HCT116 (cell line): ENCODE results near the gene OR6B3. TPM values are rescaled to one million over a fixed set of nuclear protein-coding genes. Genes with fewer than 3 reads are reported as not detected.

Source experiments
- ATAC-seq: fragments of 200-7000 bp; cut with Tn5 transposase; 2 replicates; pipeline ENCODE4 v1.9.1; 2020; ENCODE audit warnings: mild to moderate bottlenecking, moderate library complexity
- BruUV-seq: library from RNA; stranded (reverse); fragments of 400-500 nt; replicated peaks from 2 replicates; lab custom pipeline; 2021; lab: Mats Ljungman, UMichigan
- CTCF ChIA-PET: fragments of 300-600 bp; sonication (Branson Sonifier 250); formaldehyde crosslinking; loops from one replicate; lab custom pipeline; 2021; ENCODE audit warnings: antibody characterized with exemption; lab: Charles Lee
- POLR2A ChIA-PET: fragments of 300-600, 350-600 bp; sonication (Branson Sonifier 250); formaldehyde crosslinking; loops from one replicate; lab custom pipeline; 2021; ENCODE audit warnings: antibody characterized with exemption; lab: Charles Lee
- RAD21 ChIA-PET, 2 experiments: fragments of 300-600 bp; sonication (Branson Sonifier 250); formaldehyde crosslinking; loops; one replicate each; lab custom pipeline; 2023; ENCODE audit warnings: low total read pairs in 2 of 2; ENCODE audit not compliant: uncharacterized antibody in 2 of 2, unreplicated experiment in 2 of 2, low non-redundant PET in 1 of 2; lab: Charles Lee
- DNase-seq: peaks from one replicate; pipeline ENCODE4 v3.0.0-alpha.2; 2010; ENCODE audit warnings: low read depth, low spot score
- H2AFZ ChIP-seq: fragments of 200-600 bp; shearing (Covaris generic), sonication (generic); 2 replicates; pipeline ENCODE4 v1.6.1; 2017; ENCODE audit warnings: low read depth, mixed run types, mixed read lengths, antibody characterized with exemption, low read length; ENCODE audit not compliant: poor library complexity, severe bottlenecking
- H3K27ac ChIP-seq: 2 replicates; pipeline ENCODE4 v1.5.1; 2012; ENCODE audit warnings: low read depth, low read length
- H3K27me3 ChIP-seq: fragments of 200-600 bp; sonication (generic); 2 replicates; pipeline ENCODE4 v1.6.1; 2016; ENCODE audit warnings: mixed run types, low read length, mixed read lengths; ENCODE audit not compliant: insufficient read depth
- H3K36me3 ChIP-seq, 2 experiments: fragments of 200-500 bp in 1 of 2; fragments of 200-600 bp in 1 of 2; sonication (Bioruptor generic) in 1 of 2; sonication (generic) in 1 of 2; 2 replicates each; pipeline versions ENCODE4 v1.5.1 to v1.6.1; 2014 to 2016; ENCODE audit warnings: low read length in 2 of 2, inconsistent platforms in 1 of 2, mixed read lengths in 1 of 2, mixed run types in 1 of 2; ENCODE audit not compliant: insufficient read depth in 2 of 2, control insufficient read depth in 1 of 2
- H3K4me1 ChIP-seq, 2 experiments: fragments of 200-600 bp in 1 of 2; sonication (generic) in 1 of 2; 2 replicates each; pipeline versions ENCODE4 v1.5.1 to v1.6.1; 2012 to 2017; ENCODE audit warnings: low read length in 2 of 2, inconsistent platforms in 1 of 2, mild to moderate bottlenecking in 1 of 2, mixed read lengths in 1 of 2, mixed run types in 1 of 2, moderate library complexity in 1 of 2; ENCODE audit not compliant: insufficient read depth in 2 of 2, control insufficient read depth in 1 of 2
- H3K4me2 ChIP-seq: fragments of 200-600 bp; sonication (generic); 2 replicates; pipeline ENCODE4 v1.6.1; 2017; ENCODE audit warnings: mixed run types, low read length, mixed read lengths
- H3K4me3 ChIP-seq, 2 experiments: fragments of 200-600 bp in 1 of 2; sonication (generic) in 1 of 2; replicated peaks in 1 of 2; 2 replicates each; pipeline ENCODE4 v1.5.1; 2011 to 2016; ENCODE audit warnings: low read length in 2 of 2, control low read depth in 1 of 2, low read depth in 1 of 2, mild to moderate bottlenecking in 1 of 2, mixed read lengths in 1 of 2, mixed run types in 1 of 2
- H3K79me2 ChIP-seq: fragments of 200-600 bp; sonication (generic); 2 replicates; pipeline ENCODE4 v1.6.1; 2017; ENCODE audit warnings: mild to moderate bottlenecking, mixed run types, low read length, moderate library complexity, mixed read lengths; ENCODE audit not compliant: insufficient read depth
- H3K9ac ChIP-seq: fragments of 200-600 bp; sonication (generic); 2 replicates; pipeline ENCODE4 v1.6.1; 2016; ENCODE audit warnings: low read length, mixed read lengths
- H3K9me2 ChIP-seq: fragments of 200-600 bp; sonication (generic), shearing (Covaris generic); 2 replicates; pipeline ENCODE4 v1.6.1; 2017; ENCODE audit warnings: mixed run types, mild to moderate bottlenecking, moderate library complexity; ENCODE audit not compliant: insufficient read depth
- H3K9me3 ChIP-seq, 2 experiments: fragments of 200-500 bp in 1 of 2; fragments of 200-600 bp in 1 of 2; sonication (Bioruptor generic) in 1 of 2; sonication (generic) in 1 of 2; 2 replicates each; pipeline ENCODE4 v1.6.1; 2014 to 2017; ENCODE audit warnings: low read length in 2 of 2, mixed read lengths in 2 of 2, inconsistent platforms in 1 of 2, low read depth in 1 of 2, mild to moderate bottlenecking in 1 of 2, mixed run types in 1 of 2, moderate library complexity in 1 of 2; ENCODE audit not compliant: control insufficient read depth in 1 of 2, insufficient read depth in 1 of 2
- H4K20me1 ChIP-seq: fragments of 200-600 bp; sonication (generic), shearing (Covaris generic); 2 replicates; pipeline ENCODE4 v1.6.1; 2017; ENCODE audit warnings: mixed run types, mild to moderate bottlenecking, moderate library complexity; ENCODE audit not compliant: insufficient read depth
- CEBPB ChIP-seq: IDR thresholded peaks from 2 replicates; pipeline ENCODE4 v1.6.1; 2012; ENCODE audit warnings: low read depth
- CTCF ChIP-seq, 3 experiments: fragments of 200-600 bp in 1 of 3; sonication (generic) in 1 of 3; IDR thresholded peaks in 2 of 3; conservative IDR thresholded peaks in 1 of 3; 2 replicates each; pipeline ENCODE4 v1.5.1; 2012 to 2017; ENCODE audit warnings: low read depth in 2 of 3, low read length in 2 of 3, antibody characterized with exemption in 1 of 3, borderline replicate concordance in 1 of 3, control low read depth in 1 of 3, mild to moderate bottlenecking in 1 of 3, mixed read lengths in 1 of 3, mixed run types in 1 of 3, moderate library complexity in 1 of 3; ENCODE audit not compliant: insufficient read depth in 1 of 3
- EZH2phosphoT487 ChIP-seq: fragments of 200-600 bp; IDR thresholded peaks from 2 replicates; pipeline ENCODE4 v1.6.1; 2018; ENCODE audit warnings: antibody characterized with exemption, borderline replicate concordance
- FOSL1 ChIP-seq: IDR thresholded peaks from 2 replicates; pipeline ENCODE4 v1.6.1; 2012; ENCODE audit warnings: low read depth
- POLR2A ChIP-seq: IDR thresholded peaks from 2 replicates; pipeline ENCODE4 v1.7.0; 2011; ENCODE audit warnings: borderline replicate concordance; ENCODE audit not compliant: insufficient read depth, insufficient read length; ENCODE audit errors: extremely low read depth
- POLR2AphosphoS5 ChIP-seq: IDR thresholded peaks from 2 replicates; pipeline ENCODE4 v1.6.1; 2011; ENCODE audit warnings: mild to moderate bottlenecking, low read depth, low read length, moderate library complexity
- REST ChIP-seq: IDR thresholded peaks from 2 replicates; pipeline ENCODE4 v1.6.1; 2012; ENCODE audit warnings: low read depth
- SRF ChIP-seq: IDR thresholded peaks from 2 replicates; pipeline ENCODE4 v1.6.1; 2012; ENCODE audit warnings: low read depth
- ZFX ChIP-seq: fragments of 450-650 bp; IDR thresholded peaks from 2 replicates; pipeline ENCODE4 v1.6.1; 2017
- ZNF274 ChIP-seq: fragments of 200-500 bp; sonication (Bioruptor generic); IDR thresholded peaks from 2 replicates; pipeline ENCODE4 v1.6.1; 2014; ENCODE audit warnings: mild to moderate bottlenecking, low read depth, low read length, inconsistent platforms
- intact Hi-C: fragments of 100-400 bp; cut with micrococcal nuclease; formaldehyde crosslinking; loops from 2 replicates; pipeline ENCODE4 v1.10.0; 2022
- total RNA-seq: library from RNA; stranded (reverse); gene quantifications from one replicate; pipeline ENCODE4 v1.2.1, GENCODE V29; 2021; ENCODE audit not compliant: unreplicated experiment

OR6B3 gene
- total RNA-seq, 1 experiment from 2014 or later = not detected

GRCh38 chr2:240098349-240098748 lies 45.0 kb upstream of the OR6B3 start:
- H3K9me2 ChIP-seq = no peaks in the 10 kb centered on the region
- H3K36me3 ChIP-seq = no peaks in the 10 kb centered on the region
- no peaks in the 10 kb centered on the region for H3K4me1 ChIP-seq
- H3K4me2 ChIP-seq = no peak overlapping the region
- H3K27ac ChIP-seq = no peak overlapping the region
- no peak overlapping the region for H3K9ac ChIP-seq
- TF ChIP-seq FOSL1 (no peak), CEBPB (no peak), POLR2AphosphoS5 (no peak), EZH2phosphoT487 (no peak), ZNF274 (no peak), SRF (no peak), ZFX (no peak), POLR2A (no peak), CTCF (IDR thresholded peaks at IDR 0.05 in 2 of 3, conservative IDR thresholded peaks at IDR 0.05 in 1 of 3; ENCODE audit: borderline replicate concordance in 1 of 3, insufficient read depth in 1 of 3, low read depth in 2 of 3, low read length in 2 of 3) (no peak), REST (no peak)
- H3K9me3 ChIP-seq = no peaks in the 10 kb centered on the region
- DNase-seq (no peak), ATAC-seq (no peak)
- ChIA-PET CTCF (no interaction called here), RAD21 (no interaction called here), POLR2A (no interaction called here)
- H3K4me3 ChIP-seq = no peak overlapping the region
- H3K79me2 ChIP-seq = no peaks in the 10 kb centered on the region
- no peaks in the 10 kb centered on the region for H4K20me1 ChIP-seq
- peaks cover 51% of the 10 kb centered on the region for H3K27me3 ChIP-seq
- intact Hi-C loops = no loop called here
- no peak overlapping the region for H2AFZ ChIP-seq
- no TSS peak for BruUV-seq
